ENCODE data around the gene VTN.

Gene VTN, protein sequence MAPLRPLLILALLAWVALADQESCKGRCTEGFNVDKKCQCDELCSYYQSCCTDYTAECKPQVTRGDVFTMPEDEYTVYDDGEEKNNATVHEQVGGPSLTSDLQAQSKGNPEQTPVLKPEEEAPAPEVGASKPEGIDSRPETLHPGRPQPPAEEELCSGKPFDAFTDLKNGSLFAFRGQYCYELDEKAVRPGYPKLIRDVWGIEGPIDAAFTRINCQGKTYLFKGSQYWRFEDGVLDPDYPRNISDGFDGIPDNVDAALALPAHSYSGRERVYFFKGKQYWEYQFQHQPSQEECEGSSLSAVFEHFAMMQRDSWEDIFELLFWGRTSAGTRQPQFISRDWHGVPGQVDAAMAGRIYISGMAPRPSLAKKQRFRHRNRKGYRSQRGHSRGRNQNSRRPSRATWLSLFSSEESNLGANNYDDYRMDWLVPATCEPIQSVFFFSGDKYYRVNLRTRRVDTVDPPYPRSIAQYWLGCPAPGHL

GRCh38 chr17:28370035-28370743 is at the start of gene VTN:
TSS of gene VTN (minus strand) at chr17:28370307. CDS start at chr17:28370203, 104 bp downstream.
- no peak for DNase-seq

DNA sequence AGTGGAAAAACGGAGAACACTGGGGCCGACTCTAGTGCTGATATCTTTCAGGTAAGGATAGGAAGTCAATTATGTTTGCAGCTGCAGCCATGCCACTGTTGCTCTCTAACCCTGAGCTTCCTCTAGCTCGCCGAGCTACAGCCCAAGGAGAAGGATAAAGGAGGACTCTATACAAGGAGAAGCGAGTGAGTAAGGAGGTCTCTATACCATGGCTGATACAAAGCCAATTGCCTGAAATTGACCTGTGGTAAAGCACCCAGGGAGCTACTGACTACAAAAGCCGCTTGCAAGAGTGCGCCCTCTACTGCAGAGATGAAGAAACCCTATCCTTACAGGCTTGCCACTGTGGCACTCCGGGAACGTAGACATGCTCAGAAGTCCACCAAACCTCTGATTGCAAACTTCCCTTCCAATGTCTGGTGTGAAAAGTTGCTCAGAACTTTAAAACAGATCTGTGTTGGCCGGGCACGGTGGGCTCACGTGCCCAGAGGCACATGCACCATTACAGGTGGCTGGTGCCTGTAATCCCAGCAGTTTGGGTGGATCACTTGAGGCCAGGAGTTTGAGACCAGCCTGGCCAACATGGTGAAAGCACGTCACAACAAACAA is 46.7 kb upstream of the VTN start:
- peak; percentile 67 for DNase-seq

DNA sequence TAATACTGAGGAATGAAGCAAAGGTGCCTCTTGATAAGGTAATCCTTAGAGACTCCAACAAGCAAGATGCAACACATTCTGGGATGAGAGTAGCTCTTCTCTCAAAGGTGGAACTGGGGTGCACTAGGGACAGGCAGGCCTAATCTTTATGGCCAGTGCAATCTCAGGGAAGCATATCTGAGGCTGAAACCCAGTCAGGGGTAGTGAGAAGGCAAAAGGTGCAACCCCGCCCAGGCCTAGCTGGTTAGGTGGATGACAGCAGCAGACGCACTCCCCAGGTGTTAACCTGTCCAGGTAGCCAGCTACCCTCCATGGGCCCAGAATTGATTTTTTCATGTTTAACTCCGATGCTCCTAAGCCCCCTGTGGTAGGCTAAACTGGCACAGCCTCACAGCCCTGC is 45.8 kb upstream of the VTN start:
- no peak for DNase-seq

DNA sequence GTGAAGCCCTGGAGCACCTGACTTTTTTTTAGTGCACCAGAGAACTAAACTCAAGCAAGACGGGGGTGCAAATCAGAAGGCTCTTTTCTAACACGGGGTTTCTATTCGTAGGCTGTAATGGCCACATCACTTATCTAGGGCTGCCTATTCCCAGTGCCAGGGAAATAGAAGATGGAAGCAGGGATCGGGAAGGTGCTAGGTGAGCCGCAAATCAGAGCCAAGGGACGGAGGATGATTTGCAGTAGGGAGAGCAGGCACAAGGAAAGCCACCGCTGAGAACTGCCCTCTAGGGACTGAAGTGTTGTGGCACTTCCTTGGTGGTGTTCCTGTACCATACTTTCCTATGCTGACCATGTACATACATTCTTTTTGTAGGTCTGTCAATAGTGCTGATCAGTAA is 43.7 kb upstream of the VTN start:
- no peak for DNase-seq

DNA sequence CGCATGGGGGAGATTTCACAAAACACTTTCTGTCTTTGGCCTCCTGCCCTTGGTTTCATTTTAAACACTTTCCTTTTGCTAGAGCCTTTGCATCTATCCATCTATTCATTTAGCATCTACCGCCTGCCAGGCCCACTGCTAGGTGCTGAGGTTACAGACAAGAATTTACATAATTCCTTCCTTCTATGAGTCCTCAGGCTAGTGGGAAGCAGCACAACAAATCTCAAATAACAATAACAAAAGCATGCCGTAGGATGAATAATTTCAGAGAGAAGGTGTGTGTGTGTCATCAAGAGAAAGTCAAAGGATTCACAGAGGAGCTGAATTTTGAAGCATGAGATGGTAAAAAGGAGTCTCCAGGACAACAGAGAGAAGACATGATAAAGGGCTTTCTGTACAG is 42.0 kb upstream of the VTN start:
- no peak for DNase-seq

DNA sequence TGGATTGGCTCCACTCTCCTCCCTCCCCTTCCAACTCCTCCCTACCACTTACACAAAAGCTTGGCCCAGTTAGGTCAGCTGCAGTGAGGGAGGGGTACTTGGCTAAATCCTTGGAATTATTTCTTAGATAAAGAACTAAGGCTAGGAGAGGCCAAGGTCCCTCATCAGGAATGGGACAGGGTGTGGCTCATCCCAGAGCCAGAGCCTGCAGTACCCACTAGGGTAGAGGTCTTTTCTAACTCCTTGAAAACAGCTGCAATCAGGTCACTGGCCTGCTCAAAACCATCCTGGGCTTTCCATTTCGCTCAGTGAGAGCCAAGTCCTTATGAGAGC is 37.8 kb upstream of the VTN start:
- no peak for DNase-seq

DNA sequence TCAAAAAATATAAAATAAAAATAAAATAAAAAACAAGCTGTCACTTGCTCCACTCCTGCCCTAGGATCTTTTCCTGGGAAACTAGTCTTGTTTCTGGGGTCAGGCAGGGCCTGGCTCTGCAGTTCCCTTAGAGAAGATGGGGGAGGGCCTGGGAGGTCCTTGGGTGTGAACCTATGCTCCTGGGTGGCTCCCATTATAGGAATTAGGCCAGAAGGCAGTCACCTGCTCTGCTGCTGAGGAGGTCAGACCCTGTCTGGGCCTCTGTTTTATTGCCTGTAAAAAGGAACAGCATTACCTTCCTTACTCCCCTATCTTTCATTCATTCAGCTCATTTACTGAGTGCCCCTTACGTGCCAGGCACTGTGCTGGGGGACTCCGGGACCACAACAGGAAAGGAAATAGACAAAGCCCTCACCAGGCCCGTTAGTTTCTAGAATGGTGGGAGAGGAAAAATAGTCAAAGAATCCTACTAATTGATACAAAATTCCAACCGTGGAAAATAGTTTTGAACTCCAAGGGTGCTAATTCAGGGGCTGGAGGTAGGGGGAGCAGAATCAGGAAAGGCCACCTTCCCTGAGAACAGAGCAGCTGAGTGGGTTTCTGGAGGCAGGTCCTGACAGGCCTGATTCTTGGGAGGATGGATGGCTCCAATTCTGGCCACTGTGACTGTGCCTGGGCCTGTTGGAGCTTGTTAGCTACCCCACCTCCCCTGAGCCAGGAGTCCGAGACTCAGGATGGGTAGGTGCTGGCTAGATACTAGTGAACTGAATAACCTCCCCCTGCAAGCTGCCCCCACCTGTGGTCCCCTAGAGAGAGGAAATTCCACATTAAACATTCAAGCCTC is 37.2 kb upstream of the VTN start:
- peak; percentile 72 for DNase-seq

DNA sequence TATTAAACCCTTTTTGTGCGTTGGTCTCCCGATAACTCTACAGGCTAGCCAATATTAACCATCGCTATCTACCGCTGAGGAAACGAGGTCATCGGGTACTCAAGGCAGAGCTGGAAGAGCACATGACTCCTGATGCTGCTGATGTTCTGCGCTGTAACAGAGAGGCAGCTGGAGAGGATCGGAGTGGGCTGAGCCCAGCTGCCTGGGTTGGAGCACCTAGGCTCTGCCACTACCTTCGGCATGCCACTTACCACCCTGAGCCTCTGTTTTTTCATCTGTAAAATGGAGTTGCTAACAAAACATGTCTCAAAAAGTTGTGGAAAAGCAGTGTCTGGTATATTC is 36.3 kb upstream of the VTN start:
- DNase-seq, result no peak

GRCh38 chr17:28405632-28406472 is 35.7 kb upstream of the VTN start, which contains the start of gene SLC46A1:
TSS of gene SLC46A1 (minus strand) at chr17:28406212. CDS start at chr17:28406114, 98 bp downstream.
- peak; percentile 84 for DNase-seq

DNA sequence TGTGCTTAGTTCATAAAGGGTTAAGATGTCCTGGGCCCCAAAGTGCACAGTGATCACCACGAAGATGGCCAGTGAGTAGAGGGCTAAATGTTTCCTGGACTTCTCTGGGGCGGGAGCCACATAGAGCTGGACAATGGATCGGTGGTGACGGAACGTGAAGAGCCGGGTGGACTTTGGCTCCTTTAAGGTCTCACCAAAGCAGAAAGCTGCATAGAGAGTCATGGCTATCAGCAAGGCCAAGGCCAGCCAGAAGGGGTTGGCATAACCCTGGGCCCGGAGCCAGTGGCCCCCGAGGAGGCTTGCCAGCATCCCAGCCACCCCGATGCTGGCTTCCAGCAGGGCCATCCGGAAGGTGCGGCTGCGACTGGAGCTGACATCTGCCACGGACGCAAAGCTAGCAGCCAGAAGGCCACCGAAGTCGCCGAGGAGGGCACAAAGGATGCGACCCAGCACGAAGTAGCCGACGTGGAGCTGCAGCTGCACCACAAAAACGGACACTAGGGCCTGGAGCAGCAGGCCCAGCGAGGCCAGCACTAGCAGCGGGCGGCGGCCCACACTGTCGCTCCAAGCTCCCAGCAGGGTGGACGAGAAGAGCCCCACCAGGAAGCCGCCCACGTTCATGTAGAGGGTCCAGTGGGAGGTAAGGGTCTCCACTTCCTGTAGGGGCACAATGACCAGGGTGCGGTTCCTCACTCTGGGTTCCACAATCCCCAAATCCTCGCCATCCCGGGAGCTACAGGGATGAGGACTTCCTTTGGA is 34.9 kb upstream of the VTN start:
- DNase-seq, result no peak

DNA sequence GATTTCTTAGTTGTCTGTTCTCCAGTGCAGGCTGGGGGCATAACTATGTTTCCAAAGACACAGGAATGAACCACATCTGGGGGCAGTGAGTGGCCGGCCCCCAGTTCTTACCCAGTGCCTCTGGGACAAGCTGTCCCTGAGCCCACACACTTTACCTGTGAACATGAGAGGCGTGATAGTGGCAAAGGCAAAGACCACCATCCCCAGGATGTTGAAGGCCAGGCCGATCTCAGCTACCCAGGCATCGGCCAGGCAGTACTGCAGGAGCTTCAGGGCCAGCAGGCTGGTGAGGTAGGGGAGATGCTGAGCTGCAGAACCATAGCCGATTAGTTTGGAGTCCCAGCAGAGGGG is 34.3 kb upstream of the VTN start:
- no peak for DNase-seq

DNA sequence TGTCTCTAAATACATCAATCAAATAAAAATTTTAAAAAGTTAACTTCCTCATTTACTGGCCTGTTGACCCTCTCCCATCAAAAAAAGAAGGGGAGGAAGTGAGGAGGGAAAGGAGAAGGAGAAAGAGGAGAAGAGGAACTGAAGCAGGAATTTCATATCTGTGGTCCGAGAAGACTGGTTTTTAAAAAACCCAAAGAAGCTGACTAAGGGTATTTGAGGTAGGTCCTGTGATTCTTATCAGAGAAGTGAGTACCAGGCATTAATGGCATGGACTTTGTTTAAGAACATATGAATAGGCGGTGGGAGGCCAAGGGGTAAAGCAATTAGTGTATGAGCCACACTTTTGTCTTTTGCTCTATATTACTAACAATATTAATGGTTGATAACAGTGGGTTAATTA is 33.9 kb upstream of the VTN start:
- DNase-seq, result no peak

DNA sequence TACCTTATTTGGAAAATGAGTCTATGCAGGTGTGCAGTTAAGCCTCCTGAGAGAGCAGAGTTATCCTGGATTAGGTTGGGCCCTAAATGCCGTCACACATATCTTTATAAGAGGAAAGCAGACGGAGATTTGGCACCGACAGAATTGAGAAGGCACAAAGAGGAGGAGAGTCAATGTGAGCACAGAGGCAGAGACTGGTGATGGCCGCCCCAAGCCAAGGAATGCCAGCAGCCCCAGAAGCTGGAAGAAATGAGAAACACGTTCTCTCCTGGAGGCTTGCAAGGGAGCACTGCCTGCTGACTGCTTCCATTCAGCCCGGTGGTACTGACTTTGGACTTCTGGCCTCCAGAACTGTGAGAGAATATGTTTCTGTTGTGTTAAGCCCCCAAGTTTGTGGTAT is 32.7 kb upstream of the VTN start:
- DNase-seq, result no peak

DNA sequence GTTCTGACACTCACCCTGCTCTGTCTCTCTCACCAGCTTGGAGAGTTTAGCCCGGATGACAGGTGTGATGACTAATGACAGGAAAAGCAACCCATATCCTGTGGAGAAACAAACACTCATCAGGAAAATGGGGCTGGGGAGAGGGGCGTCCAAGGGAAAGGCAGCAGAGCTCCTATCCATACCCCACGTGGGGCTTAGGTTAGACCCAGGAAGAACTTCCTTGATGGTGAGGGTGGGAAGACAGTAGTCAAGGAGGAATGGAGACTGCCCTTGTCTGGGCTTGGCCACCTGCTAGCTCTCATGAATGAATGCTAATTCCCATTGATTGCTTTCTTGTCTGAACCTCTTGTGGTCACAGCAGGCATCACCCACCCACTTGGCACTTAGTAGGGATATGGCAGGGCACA is 32.1 kb upstream of the VTN start:
- no peak for DNase-seq

- DNase-seq, result no peak
Measured at GRCh38 chr17:28399808-28400207, 29.7 kb upstream of the VTN start.

GRCh38 chr17:28398280-28398981 is 28.3 kb upstream of the VTN start:
- no peak for DNase-seq

- no peak for DNase-seq
Measured at GRCh38 chr17:28397687-28398279, 27.7 kb upstream of the VTN start.

DNA sequence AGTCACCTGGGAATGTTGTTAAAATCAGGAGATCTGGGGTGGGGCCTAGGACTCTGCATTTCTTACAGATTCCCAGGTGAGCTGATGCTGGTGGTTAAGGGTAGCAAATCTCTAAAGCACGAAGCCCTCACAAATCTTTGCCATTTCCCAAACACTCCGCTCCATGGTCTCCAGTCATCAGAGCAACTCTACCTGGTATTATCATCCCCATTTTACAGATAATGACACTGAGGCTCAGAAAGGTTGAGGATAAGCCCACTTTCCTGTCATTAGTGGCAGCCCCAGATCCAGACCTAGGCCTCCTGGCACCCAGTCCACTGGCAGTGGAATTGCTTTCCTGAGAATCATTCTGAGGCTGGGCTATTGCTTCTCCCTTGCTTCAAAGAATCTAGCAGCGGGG is 27.2 kb upstream of the VTN start:
- no peak for DNase-seq

GRCh38 chr17:28396635-28397239 is 26.6 kb upstream of the VTN start:
- no peak for DNase-seq

GRCh38 chr17:28395968-28396367 is 25.9 kb upstream of the VTN start:
- no peak for DNase-seq

All from 8988T (cell line).